ENCODE measurements around the gene MAP3K14.

GRCh38 chr17:45229681-45230409 is 87.0 kb downstream of the MAP3K14 start:
- TF ChIP-seq CTCF (IDR thresholded peaks at IDR 0.05; ENCODE audit: poor library complexity) = no peak
- no peak for TF ChIP-seq EZH2phosphoT487 (IDR thresholded peaks at IDR 0.05; ENCODE audit: low read depth, severe bottlenecking, unreplicated experiment)
- TF ChIP-seq EZH2 (IDR thresholded peaks at IDR 0.05; ENCODE audit: borderline replicate concordance) = no peak
